Measurements from ENCODE around the gene NANOGP8. TPM values are rescaled to one million over a fixed set of nuclear protein-coding genes. Genes with fewer than 3 reads are reported as not detected.

Gene NANOGP8
- total and polyA plus RNA-seq, 4 donors: 0.17 TPM; not detected in 3

DNA sequence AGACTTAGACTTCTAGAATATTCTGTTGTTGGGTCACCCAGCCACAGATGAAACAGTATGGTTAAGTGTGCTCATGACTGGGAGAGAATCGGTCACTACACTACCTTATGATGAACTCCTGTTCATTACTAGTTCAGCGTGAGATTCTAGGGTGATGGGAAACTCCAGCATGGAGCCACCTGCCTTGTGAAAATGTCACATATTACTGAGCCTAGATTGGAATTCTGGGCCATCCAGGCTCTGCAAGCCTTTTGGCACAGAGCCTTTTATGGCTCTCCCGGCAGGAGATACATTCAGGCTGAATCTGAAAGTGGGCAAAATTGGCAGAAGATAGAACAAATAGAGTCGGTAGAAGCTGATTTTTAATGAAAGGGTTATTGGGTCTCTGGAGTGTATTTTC, 19.0 kb downstream of the NANOGP8 start (continued):
- TF ChIP-seq, protein P1, sequence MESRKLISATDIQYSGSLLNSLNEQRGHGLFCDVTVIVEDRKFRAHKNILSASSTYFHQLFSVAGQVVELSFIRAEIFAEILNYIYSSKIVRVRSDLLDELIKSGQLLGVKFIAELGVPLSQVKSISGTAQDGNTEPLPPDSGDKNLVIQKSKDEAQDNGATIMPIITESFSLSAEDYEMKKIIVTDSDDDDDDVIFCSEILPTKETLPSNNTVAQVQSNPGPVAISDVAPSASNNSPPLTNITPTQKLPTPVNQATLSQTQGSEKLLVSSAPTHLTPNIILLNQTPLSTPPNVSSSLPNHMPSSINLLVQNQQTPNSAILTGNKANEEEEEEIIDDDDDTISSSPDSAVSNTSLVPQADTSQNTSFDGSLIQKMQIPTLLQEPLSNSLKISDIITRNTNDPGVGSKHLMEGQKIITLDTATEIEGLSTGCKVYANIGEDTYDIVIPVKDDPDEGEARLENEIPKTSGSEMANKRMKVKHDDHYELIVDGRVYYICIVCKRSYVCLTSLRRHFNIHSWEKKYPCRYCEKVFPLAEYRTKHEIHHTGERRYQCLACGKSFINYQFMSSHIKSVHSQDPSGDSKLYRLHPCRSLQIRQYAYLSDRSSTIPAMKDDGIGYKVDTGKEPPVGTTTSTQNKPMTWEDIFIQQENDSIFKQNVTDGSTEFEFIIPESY (IDR thresholded peaks at IDR 0.05): no peak
- TF ChIP-seq, protein P2, sequence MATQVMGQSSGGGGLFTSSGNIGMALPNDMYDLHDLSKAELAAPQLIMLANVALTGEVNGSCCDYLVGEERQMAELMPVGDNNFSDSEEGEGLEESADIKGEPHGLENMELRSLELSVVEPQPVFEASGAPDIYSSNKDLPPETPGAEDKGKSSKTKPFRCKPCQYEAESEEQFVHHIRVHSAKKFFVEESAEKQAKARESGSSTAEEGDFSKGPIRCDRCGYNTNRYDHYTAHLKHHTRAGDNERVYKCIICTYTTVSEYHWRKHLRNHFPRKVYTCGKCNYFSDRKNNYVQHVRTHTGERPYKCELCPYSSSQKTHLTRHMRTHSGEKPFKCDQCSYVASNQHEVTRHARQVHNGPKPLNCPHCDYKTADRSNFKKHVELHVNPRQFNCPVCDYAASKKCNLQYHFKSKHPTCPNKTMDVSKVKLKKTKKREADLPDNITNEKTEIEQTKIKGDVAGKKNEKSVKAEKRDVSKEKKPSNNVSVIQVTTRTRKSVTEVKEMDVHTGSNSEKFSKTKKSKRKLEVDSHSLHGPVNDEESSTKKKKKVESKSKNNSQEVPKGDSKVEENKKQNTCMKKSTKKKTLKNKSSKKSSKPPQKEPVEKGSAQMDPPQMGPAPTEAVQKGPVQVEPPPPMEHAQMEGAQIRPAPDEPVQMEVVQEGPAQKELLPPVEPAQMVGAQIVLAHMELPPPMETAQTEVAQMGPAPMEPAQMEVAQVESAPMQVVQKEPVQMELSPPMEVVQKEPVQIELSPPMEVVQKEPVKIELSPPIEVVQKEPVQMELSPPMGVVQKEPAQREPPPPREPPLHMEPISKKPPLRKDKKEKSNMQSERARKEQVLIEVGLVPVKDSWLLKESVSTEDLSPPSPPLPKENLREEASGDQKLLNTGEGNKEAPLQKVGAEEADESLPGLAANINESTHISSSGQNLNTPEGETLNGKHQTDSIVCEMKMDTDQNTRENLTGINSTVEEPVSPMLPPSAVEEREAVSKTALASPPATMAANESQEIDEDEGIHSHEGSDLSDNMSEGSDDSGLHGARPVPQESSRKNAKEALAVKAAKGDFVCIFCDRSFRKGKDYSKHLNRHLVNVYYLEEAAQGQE (IDR thresholded peaks at IDR 0.05): no peak

DNA sequence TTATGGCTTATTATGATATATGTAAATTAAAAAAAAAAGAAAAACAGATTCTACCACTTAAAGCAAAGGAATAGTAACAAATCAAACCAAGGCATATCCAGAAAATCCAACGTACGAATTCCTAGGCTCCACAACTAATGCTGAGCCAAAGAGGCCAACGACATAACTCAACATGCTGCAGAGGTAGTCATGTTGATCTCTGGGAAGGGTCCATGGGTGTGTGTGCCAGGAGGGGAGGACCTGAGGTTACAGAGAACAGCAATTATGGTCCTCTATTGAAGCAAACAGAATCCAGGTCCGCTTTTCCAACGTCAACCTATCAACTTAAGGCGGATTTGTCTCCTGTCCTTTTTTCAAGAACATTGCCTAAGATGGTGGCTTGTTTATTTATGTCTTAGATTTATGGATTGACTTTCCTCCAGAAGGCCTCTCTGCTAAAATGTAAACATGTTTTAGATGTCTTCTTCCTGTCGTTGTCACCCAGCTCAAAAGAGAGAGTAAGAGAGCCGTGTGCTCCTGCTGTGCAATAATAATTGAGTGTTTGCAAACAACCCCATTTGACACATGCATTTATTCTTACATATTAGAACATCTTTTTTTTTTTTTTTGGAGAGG, 20.4 kb downstream of the NANOGP8 start:
- Histone ChIP-seq H3K9ac (ENCODE audit: low read depth in 1 of 2, low read length in 2 of 2) (no peak overlapping the region), H3K4me3 (ENCODE audit: low read depth in 1 of 3, low read length in 3 of 3) (no peak overlapping the region), H3K27ac (ENCODE audit: low read depth in 1 of 2, low read length in 2 of 2) (no peak overlapping the region), H3K27me3 (ENCODE audit: control insufficient read depth in 4 of 4, insufficient read depth in 4 of 4, low read length in 3 of 4) (no peaks in the 10 kb centered on the region), H3K36me3 (ENCODE audit: control insufficient read depth in 4 of 4, insufficient read depth in 3 of 4, low read depth in 1 of 4, low read length in 3 of 4) (no peaks in the 10 kb centered on the region), H3K4me1 (ENCODE audit: control insufficient read depth in 4 of 4, insufficient read depth in 4 of 4, low read length in 3 of 4) (peaks cover 0 to 2% (median 0%) of the 10 kb centered on the region in 4 donors), H3K9me3 (ENCODE audit: control insufficient read depth in 4 of 4, low read length in 3 of 4) (no peaks in the 10 kb centered on the region)
- TF ChIP-seq HNF4A (conservative IDR thresholded peaks at IDR 0.05): no peak
- TF ChIP-seq HNF4G (IDR thresholded peaks at IDR 0.05): no peak
- no peak for TF ChIP-seq FOXA1 (IDR thresholded peaks at IDR 0.05)
- no peak for TF ChIP-seq SP1 (IDR thresholded peaks at IDR 0.05)
- TF ChIP-seq, protein P1 (IDR thresholded peaks at IDR 0.05): no peak
- TF ChIP-seq YY1 (IDR thresholded peaks at IDR 0.05): no peak
- no peak for TF ChIP-seq FOXA2 (IDR thresholded peaks at IDR 0.05)
- TF ChIP-seq, protein P2 (IDR thresholded peaks at IDR 0.05): no peak
- no peak for TF ChIP-seq ATF3 (IDR thresholded peaks at IDR 0.05)
- no peak for TF ChIP-seq RXRA (IDR thresholded peaks at IDR 0.05)
- TF ChIP-seq TAF1 (conservative IDR thresholded peaks at IDR 0.05): no peak
- TF ChIP-seq EGR1 (IDR thresholded peaks at IDR 0.05; ENCODE audit: low read depth in 2 of 2): no peak
- TF ChIP-seq RAD21 (IDR thresholded peaks at IDR 0.05): no peak
- DNase-seq (ENCODE audit: low spot score): no peak
- WGBS: 84% methylated on average over 8 of the region's 8 CpGs
